Ovary (tissue), 9 donors: ENCODE data around the gene THADA. TPM values are rescaled to one million over a fixed set of nuclear protein-coding genes. Genes with fewer than 3 reads are reported as not detected.
A peak's percentile ranks its signal among the peaks of the same experiment; 100 is the strongest.
"Not testable (repeated sequence)": the region's sequence is repeated elsewhere in the genome, so short reads cannot be mapped to it uniquely, and the experiment has no call there.

Experiments
- DNase-seq, 5 donors: peaks; one replicate each; pipeline ENCODE4 v3.0.0-alpha.2; 2019 to 2020
- H3K27ac ChIP-seq, 2 donors: fragments of 200-600 bp; one replicate each; pipeline versions ENCODE4 v1.5.1 to v1.8.0; 2019 to 2022
- H3K27me3 ChIP-seq: fragments of 200-600 bp; one replicate; pipeline ENCODE4 v1.8.0; 2022
- H3K36me3 ChIP-seq: fragments of 200-600 bp; sonication (generic); one replicate; pipeline ENCODE4 v1.5.1; 2019
- H3K4me1 ChIP-seq: one replicate; pipeline ENCODE4 v1.8.1; 2013; ENCODE audit warnings: mild to moderate bottlenecking, moderate library complexity; ENCODE audit not compliant: insufficient read depth
- H3K4me3 ChIP-seq: fragments of 200-600 bp; sonication (generic); one replicate; pipeline ENCODE4 v1.5.1; 2017
- H3K9me3 ChIP-seq, 2 donors: fragments of 200-600 bp in 1 of 2; sonication (generic) in 1 of 2; one replicate each; pipeline versions ENCODE4 v1.5.1 to v1.8.1; 2013 to 2019; ENCODE audit warnings: mild to moderate bottlenecking in 1 of 2, moderate library complexity in 1 of 2
- CTCF ChIP-seq, 3 donors: fragments of 450-650 bp in 2 of 3; fragments of 200-600 bp in 1 of 3; IDR thresholded peaks; one replicate each; pipeline versions ENCODE4 v1.5.1 to v1.8.0; 2016 to 2022; ENCODE audit warnings: antibody characterized with exemption in 3 of 3, mild to moderate bottlenecking in 1 of 3
- EP300 ChIP-seq: sonication (generic); formaldehyde crosslinking; IDR thresholded peaks from one replicate; pipeline ENCODE4 v1.6.1; 2017; ENCODE audit warnings: antibody characterized with exemption
- POLR2A ChIP-seq: fragments of 450-650 bp; IDR thresholded peaks from one replicate; pipeline ENCODE4 v1.6.1; 2017; ENCODE audit warnings: antibody characterized with exemption, mild to moderate bottlenecking, moderate library complexity
- WGBS, 3 donors: extraction: QIAGEN DNeasy Blood & Tissue Kit in 1 of 3; methylation state at CpG; one replicate each; pipeline versions ENCODE4 v1.1.5 to v1.1.7; 2013 to 2017; 5-methylcytosine and 5-hydroxymethylcytosine counted together
- intact Hi-C, 4 donors: fragments of 100-400 bp; cut with DNase I; formaldehyde crosslinking; loops; one replicate each; pipeline versions ENCODE4 v1.11.0 to v1.15.1; 2022 to 2023
- polyA plus RNA-seq, 2 donors: library from polyadenylated mRNA; stranded (reverse); fragments of 200-250 nt in 1 of 2; fragments of 350-450 nt in 1 of 2; fragmentation: Illumina TruSeq in 1 of 2; extraction: RNeasy Lipid Tissue Mini Kit (QIAGEN cat#74804) in 1 of 2; gene quantifications; one replicate each; pipeline ENCODE4 v1.2.3, GENCODE V29; 2013 to 2014
- total RNA-seq, 7 donors: library from RNA; depleted of rRNA in 2 of 7; stranded (reverse); fragments of >200 nt in 2 of 7; fragmentation: NEBNext Ultra II Directional in 3 of 7; extraction: Animal tissue kit (Norgen Biotek cat#: 25700) in 3 of 7; gene quantifications; one replicate each; pipeline versions ENCODE4 v1.1.0 to v1.2.4, GENCODE V29; 2016 to 2023
- donor health status: DM: no; HTN: no; CAD: no; lungs with moderate emphysema.
- donor health status: DM: no; HTN: no; CAD: no.
- donor health status: Bipolar disorder and iron deficiency.
- donor health status: DM: yes; HTN: yes; CAD: no.
- donor health status: DM: no; HTN: no; CAD: no.
- donor health status: DM: yes; HTN: yes; CAD: no.

THADA gene
- total and polyA plus RNA-seq, 9 donors = 14.0 to 46.8 (median 28.6) TPM

DNA sequence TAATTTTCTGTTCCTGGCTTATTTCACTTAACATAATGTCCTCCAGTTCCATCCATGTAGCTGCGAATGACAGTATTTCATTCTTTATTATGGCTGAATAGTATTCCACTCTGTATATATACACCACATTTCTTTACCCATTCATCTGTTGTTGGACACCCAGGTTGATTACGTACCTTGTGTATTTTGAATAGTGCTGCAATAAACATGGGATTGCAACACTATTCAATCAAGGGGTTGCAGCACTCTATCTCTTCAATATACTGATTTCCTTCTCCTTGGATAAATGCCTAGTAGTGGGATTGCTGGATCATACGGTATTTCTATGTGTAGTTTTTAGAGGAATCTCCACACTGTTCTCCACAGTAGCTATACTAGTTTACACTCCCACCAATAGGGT, 61.3 kb downstream of the THADA start:
- Histone ChIP-seq H3K9me3 (no peaks in the 10 kb centered on the region), H3K4me3 (no peak overlapping the region), H3K27ac (no peak overlapping the region), H3K27me3 (no peaks in the 10 kb centered on the region), H3K36me3 (no peaks in the 10 kb centered on the region), H3K4me1 (peaks cover 11% of the 10 kb centered on the region)
- DNase-seq = no peak
- no peak for TF ChIP-seq POLR2A
- TF ChIP-seq CTCF (IDR thresholded peaks at IDR 0.05) = no peak
- TF ChIP-seq EP300 = no peak
- intact Hi-C loops = loop anchor here in 1 of 4 donors (10.0 kb wide), 1 partner anchor 50 kb away; no protein-coding TSS in a partner anchor
- 70 to 78% (median 76%) methylated on average over 3 of the region's 3 CpGs for WGBS, 3 donors

- DNase-seq, H3K4me3 ChIP-seq, H3K27me3 ChIP-seq, H3K4me1 ChIP-seq, H3K9me3 ChIP-seq, H3K36me3 ChIP-seq, H3K27ac ChIP-seq: not testable (repeated sequence)
- 95 to 97% (median 96%) methylated on average over 3 of the region's 3 CpGs for WGBS, 3 donors
- intact Hi-C loops = loop anchor here in 1 of 4 donors (10.0 kb wide), 1 partner anchor 48 kb away; no protein-coding TSS in a partner anchor
These were observed 63.3 kb downstream of the THADA start for GRCh38 chr2:43532572-43532971.

DNA sequence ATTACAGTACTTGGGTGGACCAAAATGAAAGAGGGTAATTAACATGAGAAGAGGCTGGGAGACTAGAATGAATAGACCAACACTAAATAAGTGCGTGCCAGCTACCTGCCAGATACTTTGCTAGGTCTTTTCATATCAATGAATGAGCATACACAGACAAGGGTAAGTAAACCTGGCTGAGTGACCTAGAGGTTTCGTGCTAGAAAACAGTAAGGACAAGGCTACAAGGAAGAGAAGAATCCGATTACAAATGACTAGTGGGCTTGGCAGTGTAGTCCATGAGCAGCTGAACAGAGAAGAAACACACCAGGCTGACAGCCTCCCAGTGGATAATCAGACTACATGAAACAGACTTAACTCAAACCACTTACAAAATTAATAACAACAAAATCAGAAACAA, 64.6 kb downstream of the THADA start:
- H3K9me3 ChIP-seq = no peaks in the 10 kb centered on the region
- TF ChIP-seq POLR2A (no peak), EP300 (no peak), CTCF (IDR thresholded peaks at IDR 0.05) (no peak)
- no peaks in the 10 kb centered on the region for H3K36me3 ChIP-seq
- no peaks in the 10 kb centered on the region for H3K27me3 ChIP-seq
- no peak overlapping the region for H3K4me3 ChIP-seq
- 68 to 74% (median 73%) methylated on average over 3 of the region's 3 CpGs for WGBS, 3 donors
- DNase-seq = peak in 1 of 5 donors; percentile 31
- no peak overlapping the region for H3K27ac ChIP-seq
- H3K4me1 ChIP-seq = peaks cover 6% of the 10 kb centered on the region
- intact Hi-C loops = loop anchor here in 1 of 4 donors (10.0 kb wide), 1 partner anchor 46 kb away; no protein-coding TSS in a partner anchor

DNA sequence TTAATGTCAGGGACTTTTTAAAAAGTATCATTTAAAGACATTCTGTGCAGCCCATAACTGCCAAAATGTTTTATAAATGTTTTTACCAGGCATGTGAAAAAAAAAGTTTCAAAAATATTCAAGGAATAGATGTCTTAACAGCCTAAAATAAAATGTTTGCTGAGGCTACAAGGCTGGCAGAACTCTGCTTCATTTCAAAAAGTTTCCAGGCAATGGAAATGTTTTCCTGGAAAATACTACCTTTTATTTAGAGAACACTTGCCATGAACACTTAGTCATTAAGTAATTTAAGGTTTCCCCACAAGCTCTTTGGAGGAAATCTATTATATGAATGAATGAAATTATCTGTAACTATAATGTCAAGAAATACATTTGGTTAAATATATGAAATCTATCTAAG, 68.8 kb downstream of the THADA start:
- Histone ChIP-seq H3K36me3 (no peaks in the 10 kb centered on the region), H3K4me1 (peaks cover 8% of the 10 kb centered on the region), H3K4me3 (no peak overlapping the region), H3K27ac (peak overlapping the region in 1 of 2 donors; percentile 61), H3K9me3 (no peaks in the 10 kb centered on the region), H3K27me3 (no peaks in the 10 kb centered on the region)
- peak in 1 of 5 donors; percentile 20 for DNase-seq
- TF ChIP-seq EP300 (no peak), POLR2A (no peak), CTCF (IDR thresholded peaks at IDR 0.05) (no peak)
- intact Hi-C loops = no loop called here

DNA sequence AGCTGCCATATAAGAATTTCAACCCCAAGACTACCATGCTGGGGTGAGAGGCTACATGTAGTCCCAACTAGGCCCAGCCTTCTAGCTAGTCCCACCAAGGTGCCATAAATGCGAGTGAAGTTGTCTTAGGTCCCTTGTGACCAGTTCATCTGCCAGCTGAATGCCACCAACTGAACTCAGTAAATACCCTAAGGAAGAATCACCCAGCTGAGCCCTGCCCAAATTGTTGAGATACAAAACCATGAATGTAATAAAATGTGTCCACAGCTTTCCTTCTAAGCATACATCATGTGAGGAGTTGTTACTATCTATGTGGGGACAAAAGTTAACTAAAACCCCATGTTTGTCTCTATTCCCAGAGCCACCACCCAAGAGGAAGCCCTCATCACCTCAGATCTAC, 70.3 kb downstream of the THADA start:
- intact Hi-C loops = no loop called here
- WGBS, 3 donors = 93 to 100% (median 100%) methylated on average over 1 of the region's 1 CpG
- Histone ChIP-seq H3K4me1 (peaks cover 5% of the 10 kb centered on the region), H3K36me3 (no peaks in the 10 kb centered on the region), H3K27ac (peak overlapping the region in 1 of 2 donors; percentile 61), H3K9me3 (no peaks in the 10 kb centered on the region), H3K4me3 (no peak overlapping the region), H3K27me3 (no peaks in the 10 kb centered on the region)
- TF ChIP-seq EP300 = no peak
- no peak for TF ChIP-seq CTCF (IDR thresholded peaks at IDR 0.05)
- no peak for TF ChIP-seq POLR2A
- no peak for DNase-seq
